Measurements from ENCODE around the gene CYSRT1.

CYSRT1 gene, protein sequence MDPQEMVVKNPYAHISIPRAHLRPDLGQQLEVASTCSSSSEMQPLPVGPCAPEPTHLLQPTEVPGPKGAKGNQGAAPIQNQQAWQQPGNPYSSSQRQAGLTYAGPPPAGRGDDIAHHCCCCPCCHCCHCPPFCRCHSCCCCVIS

DNA sequence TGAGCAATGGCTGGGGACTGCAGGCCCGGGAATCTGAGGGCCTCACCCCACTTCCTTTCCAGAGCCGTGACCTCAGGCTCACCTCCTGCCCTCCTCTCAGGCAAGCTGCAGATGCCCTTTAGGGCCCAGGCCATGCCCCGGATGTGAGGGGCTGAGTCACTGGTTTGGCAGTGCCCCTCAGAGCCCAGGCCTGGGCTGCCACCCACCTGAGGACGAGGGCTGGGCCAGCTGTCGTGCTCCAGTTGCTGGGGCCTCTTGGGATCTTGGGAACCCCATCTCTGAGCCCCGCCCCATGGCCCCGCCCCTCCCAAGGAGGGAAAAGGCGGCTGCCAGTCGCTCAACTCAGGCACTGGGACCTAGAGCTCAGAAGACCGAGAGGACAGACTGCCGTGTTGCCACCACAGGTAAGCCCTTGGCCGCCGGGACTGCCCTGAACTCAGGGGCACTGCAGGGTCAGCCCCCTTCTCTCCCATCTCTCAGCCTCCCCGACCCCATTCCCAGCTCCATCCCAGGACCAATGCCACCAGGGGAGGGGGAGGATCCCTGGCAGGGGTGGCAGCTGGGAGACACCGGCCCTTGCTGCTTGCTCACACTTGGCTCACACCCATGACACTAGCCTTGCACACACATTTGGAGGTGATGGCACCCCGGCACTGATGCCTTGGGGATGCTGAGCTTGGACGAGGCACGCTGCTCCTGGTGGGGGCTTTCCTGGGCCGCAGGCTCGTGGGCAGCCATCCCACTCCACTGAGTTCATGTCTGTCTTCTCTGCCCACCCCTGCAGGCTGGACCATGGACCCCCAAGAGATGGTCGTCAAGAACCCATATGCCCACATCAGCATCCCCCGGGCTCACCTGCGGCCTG, at the start of gene CYSRT1:
Gene CYSRT1, plus strand, starts transcription at position 345 of the 865 bp plus-strand sequence. Its CDS starts 448 bp downstream, at position 793.
- no peak for DNase-seq (ENCODE audit: low spot score)

DNA sequence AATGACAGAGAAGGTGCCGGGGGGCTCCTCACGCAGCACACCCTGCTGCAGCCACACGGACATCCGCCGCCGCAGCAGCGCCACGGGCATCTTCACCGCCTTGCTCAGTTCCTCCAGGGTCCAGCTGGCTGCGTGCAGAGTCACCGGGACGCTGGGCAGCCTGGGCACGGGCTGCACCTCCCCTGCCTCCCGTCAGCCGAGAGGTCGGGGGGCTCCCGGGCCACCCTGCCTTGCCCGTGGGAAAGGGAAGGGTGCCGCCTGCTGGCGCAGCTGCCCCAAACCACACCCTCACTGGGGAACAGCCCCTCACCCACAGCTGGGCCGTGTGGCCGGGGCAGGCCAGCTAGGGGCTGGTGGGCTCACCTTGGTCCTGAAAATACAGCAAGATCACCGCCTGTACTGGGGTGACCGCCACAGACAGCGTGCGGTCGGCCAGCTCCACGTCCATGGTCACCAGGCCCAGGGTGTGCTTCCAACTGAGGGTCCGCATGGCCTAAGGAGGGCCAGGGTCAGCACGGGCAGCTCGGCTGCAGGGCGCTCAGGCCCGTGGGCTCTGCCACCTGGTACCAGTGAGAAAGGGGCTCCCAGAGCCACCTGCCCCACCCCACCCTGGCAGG, 49.5 kb upstream of the CYSRT1 start:
- DNase-seq (ENCODE audit: low spot score), result no peak

DNA sequence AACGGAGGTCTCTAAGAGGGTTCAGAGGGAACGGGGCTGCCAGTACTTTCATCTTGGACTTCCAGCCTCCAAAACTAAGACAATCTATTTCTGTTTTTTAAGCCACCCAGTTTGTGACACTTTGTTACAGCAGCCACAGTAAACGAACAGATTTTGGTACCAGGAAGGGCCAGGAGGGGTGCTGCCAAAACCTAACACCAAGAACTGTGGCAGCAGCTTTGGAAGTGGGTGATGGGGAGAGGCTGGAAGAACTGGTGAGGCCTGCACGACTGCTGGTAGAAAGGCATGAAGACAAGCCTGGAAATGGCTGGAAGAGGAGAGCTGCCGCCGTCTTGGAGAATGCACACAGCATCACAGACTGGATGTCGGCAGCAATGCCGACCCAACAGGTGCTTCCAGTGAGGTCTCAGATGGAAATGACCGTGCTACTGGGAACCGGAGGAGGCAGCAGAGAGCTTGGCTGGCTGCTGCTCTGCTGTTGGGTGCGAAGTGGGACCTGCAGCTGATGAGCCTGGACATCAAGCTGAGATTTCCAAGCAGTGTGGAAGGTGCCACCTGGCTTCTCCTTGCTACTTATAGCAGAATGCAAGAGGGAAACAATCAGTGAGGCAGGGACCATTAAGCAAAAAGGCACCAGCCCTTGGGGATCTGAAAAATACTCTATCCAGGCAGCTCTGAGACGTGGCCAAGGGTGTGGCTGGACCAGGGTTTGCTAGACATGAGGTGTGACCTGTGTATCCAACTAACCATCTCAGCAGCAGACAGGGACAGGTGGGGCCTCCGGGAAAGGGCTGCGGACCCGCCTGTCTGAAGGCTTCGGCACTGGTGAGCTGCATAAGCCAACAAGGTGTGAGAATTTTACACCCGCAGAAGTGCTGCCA, 48.4 kb upstream of the CYSRT1 start:
- DNase-seq (ENCODE audit: low spot score), result peak; percentile 12

DNA sequence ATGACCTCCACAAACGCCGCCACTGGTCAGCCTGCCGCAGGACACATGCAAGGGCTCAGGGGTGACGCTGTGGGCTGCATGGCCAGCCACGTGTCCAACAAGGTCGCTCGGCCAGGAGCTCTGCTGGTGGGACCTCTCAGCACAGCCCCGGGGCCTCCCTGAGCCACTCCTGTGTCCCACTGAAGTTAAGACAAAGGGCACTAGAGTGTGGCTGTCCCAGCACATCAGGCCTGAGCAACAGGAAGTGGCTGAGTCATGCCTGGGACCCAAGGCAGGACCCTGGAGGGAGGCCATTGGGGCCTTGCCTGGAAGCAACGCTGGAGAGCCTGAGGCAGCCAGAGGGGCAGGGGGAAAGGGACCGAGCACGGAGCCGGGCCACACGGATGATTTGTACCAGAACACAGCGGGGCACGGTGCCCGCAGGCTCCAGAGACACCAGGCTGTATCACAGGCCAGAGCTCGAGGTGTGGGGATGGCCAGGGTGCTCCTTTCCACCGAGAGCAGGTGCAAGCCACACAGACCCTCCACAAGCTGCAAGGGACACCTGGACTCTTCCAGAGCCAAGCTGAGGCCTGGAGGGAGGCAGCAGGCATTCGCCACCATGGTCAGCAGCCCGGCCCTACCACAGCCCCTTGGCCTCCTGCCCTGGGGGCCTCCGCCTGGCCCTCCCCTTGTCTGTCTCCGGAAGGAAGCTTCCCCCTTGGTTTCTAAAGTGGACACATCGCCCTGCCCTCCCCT, 46.6 kb upstream of the CYSRT1 start:
- DNase-seq (ENCODE audit: low spot score), result no peak

DNA sequence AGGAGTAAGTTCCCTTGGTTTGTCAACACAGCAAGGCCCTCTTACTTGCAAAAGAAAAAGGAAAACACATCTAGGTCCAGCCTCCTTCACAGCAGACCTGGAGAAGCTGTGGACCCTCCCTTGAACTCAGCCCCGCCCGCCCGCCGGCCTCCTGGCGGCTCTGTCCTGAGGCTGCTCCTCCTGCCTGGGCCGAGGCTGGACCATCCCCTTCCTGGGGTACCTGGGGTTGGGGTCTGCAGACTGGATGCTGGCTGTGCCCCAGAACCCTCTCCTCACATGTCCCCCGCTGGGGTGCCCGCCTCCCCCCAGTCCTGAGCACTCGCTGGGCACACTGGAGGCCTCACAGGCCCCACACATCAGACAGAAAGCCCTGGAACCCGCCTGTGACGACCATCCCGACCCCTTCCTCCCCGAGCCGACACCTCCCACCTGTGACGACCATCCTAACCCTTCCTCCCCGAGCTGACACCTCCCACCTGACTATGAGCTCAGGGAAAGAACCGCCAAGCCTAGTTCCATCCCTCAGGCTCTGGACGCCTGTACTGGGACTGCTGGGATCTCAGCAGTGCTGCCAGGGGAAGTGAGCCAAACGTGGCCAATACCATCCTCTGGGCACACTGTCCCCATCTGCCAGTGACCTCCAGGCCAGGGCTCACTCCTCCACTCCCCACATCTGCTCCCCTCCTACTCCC, 45.9 kb upstream of the CYSRT1 start:
- DNase-seq (ENCODE audit: low spot score), result no peak

DNA sequence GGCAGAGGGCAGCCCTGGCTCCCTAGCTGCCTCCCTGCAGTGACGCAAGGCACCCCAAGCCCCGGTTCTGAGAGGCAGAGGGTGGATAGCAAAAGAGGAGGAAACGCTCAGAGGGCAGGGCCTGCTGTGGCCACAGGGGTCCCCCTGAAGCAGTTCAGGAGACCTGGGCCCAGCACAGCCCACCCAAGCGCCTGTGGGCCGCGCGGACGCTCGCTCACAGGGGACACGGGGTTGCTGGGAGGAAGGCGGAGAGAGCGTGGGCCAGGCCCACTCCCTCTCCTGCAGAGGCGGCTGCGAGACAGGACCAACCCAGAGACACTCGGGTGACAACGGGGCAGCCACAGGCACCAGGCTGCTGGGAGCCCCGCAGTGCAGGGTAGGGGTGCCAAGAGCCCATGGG, 45.2 kb upstream of the CYSRT1 start:
- DNase-seq (ENCODE audit: low spot score), result no peak

DNA sequence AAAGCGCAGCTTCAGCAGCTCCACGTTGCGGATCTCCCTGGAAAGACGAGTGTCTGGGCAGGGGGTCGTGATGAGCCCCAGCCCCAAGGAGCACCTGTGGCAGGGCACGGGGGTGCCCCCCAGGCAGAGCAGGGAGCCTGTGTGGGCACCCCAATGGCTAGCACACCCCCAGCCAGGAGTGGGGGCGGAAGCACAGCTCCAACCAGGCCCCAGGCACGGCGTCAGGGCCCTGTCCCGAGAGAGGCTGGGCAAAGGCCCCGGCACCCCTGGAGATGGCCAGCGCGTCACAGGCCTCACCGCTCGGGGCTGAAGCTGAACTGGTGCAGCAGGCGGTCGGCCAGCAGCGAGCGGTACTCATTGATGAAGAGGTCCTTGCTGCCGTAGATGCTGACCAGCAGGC, 44.5 kb upstream of the CYSRT1 start:
- no peak for DNase-seq (ENCODE audit: low spot score)

DNA sequence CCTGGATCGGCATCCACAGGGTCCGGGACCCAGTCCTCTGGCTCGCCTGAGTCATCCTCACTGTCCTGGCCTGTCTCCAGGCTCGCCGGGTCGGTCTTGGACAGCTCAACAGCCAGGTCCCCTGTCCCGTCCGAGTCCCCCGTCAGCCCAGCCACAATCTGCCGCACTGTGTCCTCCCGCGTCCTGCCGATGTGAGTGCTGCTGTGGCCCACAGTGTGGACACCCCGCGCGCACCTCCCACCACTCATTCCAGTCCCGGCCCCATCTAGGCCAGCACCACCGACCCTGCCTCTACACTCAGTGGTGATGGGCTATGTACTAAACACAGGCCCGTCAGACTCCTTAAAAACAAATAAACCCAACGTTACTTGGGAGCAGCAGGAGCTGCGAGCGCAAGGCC, 43.3 kb upstream of the CYSRT1 start:
- DNase-seq (ENCODE audit: low spot score), result no peak

DNA sequence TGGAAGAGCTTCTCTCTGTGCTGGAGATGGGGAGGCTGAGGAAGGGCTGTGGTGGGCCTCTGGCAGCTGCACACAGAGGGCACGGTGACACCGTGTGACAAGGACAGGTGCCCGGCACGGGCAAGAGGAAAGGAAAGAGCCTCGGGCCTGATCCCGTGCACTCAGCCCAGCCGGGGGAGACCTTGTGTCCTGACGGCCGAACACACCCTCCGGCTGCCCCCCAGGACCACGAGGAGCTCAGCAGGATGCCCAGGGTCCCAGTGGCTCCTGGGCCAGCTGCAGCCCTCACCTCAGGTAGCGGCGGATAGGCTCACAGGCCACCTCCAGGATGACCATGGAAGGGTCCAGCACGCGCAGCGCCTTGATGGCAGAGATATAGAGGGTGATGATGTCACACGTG, 42.1 kb upstream of the CYSRT1 start:
- no peak for DNase-seq (ENCODE audit: low spot score)

DNA sequence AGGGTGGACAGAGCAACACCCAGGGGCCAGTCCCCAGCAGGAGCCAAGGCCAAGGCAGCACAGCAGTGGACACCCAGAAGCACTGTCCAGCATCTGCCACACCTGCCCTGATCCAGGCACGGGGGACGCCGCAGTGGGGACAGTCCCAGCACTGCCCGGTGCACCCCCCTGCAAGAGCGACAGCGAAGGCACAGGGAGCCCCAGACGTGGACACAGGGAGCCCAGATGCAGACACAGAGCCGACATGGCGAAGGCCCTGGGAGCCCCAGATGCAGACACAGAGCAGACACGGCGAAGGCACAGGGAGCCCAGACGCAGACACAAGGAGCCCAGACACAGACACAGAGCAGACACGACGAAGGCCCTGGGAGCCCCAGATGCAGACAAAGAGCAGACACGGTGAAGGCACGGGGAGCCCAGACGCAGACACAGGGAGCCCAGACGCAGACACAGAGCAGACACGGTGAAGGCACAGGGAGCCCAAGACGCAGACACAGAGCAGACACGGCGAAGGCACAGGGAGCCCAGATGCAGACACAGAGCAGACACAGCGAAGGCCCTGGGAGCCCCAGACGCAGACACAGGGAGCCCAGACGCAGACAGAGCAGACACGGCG, 40.9 kb upstream of the CYSRT1 start:
- DNase-seq (ENCODE audit: low spot score), result no peak

DNA sequence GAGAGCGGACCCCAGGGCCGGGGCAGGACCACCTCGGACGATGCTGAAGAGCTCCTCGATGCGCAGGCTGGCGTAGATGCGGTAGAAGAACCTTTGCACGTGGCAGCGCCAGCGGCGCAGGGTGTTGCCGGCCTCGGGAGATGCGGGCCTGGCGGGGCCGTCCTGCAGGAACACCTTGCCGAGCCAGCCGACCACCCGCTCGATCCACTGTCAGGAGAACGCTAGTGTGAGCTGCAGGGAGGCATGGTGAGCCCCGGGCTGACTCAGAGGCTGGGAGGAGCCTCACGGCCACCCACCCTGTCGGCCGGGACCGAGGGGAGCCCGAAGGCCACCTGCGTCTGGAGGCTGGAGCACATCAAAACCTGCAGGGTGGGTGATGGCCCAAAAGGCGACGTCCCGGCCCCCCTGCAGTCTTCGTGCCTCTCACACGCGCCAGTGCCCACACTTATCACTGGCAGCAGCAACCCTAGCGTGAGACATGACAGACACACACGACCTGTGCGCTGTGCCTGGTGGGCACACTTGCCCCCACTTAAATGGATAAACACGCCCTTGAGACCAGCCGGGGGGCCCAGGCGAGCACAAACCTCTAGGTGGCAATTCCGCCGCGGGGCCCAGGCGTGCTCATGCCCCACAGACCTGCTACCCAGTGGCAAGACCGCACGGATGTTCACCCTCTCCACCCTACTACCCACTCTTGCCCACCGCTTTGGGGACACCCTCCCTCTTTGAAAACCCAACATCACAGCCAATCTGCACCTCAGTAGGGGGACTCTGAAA, 39.9 kb upstream of the CYSRT1 start:
- DNase-seq (ENCODE audit: low spot score), result no peak

DNA sequence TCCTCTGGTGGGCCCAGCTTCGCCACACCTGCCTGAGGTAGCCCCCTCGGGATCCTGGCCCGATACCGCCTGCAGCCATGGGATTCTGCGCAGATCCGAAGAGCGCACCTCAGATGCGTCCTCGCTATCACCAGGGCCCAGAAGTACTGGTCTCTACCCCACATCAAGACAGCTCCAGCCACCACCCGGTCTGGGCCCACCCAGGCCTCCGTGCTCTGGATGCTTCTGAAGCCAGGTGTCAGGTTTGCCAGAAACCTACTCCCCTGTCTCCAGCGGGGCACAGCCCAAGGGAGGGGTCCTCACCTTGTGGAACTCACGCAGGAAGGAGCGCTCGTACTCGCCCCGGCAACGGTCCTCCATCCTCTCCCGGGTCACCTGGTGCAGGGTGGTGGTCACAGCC, 39.1 kb upstream of the CYSRT1 start:
- DNase-seq (ENCODE audit: low spot score), result no peak

DNA sequence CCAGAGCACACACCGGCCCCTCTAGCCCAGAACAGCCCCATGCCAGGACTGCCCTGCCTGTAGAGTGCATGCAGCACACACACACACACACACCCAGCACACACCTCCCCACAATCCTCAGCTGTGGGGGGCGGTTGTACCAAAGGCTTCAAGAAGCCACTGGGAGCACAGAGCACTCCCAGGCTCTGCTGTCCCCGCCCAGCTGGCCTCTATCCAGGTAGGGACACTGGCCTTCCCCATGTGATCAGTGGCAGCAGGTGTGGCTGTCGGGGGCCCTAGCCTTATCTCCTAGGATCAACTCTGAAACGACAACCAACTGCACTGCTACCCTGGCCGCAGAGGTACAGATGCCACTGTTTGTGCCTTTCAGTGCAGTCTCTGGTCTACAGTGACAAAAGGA, 38.6 kb upstream of the CYSRT1 start:
- DNase-seq (ENCODE audit: low spot score), result no peak

DNA sequence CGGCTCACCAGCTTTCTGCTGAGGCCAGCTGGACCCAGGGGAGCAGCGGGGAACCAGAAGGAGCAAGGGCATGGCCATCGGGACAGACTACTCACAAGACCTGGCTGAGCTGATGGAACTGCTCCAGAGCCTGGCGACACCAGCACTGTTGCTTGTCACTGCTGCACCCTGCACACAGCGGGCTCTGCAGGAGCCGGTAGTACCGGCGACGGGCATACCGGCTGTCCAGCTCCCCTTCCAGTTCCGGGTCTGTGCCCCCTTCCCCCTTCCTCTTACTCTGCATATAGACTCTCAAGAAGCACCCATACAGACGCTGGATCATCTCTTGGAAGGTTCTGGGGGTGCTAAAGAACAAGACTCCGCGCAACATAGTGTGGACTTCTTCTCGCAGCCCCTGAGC, 37.6 kb upstream of the CYSRT1 start:
- no peak for DNase-seq (ENCODE audit: low spot score)

DNA sequence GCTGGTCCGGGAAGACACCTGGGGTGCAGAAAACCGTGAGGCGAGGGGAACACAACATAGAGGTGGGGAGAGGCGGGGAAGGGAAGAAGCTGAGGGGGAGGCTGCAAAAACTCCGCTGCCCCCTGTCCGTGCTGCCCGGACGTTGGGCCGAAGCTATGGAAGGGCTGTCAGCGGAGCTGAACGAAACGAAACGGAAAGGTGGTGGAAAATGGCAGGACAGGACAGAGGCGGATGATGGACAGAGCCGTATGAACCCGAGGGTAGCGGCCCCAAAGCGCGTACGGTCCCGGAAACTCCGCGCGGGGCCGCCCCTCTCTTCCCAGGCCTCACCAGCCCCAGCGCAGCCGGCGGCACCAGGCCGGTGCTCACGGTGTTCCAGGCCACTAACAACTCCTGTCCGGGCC, 36.9 kb upstream of the CYSRT1 start:
- DNase-seq (ENCODE audit: low spot score), result no peak

DNA sequence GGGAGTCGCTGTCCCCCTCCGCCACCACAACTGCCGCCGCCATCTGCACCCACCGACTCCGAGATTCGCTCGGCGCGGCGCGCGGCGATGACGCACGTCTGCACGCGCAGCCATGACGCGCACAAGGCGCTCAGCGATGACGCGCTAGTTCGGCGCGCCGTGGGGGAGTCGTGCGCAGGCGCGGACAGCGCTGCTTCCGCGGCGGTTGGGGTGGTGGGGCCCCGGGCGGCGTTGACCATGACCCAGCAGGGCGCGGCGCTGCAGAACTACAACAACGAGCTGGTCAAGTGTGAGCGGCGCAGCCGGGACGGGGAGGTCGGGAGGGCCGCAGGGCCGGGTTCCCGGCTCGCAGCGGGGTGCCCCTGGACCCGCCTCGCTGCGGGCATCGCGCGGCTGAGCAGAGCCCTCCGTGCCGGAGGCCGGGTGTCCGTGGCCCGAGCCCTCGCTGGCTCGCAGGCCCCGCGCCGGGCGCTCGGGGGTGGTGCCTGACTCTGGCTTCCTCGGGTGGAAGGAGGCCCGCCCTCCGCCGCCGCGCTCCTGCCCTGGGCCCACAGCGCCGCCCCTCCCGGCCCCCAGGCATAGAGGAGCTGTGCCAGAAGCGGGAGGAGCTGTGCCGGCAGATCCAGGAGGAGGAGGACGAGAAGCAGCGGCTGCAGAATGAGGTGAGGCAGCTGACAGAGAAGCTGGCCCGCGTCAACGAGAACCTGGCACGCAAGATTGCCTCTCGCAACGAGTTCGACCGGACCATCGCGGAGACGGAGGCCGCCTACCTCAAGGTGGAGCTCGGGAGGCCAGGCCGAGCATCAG, 36.3 kb upstream of the CYSRT1 start, which contains the start of the genes ANAPC2 and SSNA1:
Gene ANAPC2, minus strand, starts transcription at position 71 of the 807 bp plus-strand sequence. Its CDS starts 28 bp downstream, at position 43.
Gene SSNA1, plus strand, starts transcription at position 187 of the 807 bp plus-strand sequence. Its CDS starts 51 bp downstream, at position 238.
- peak; percentile 92 for DNase-seq (ENCODE audit: low spot score)

DNA sequence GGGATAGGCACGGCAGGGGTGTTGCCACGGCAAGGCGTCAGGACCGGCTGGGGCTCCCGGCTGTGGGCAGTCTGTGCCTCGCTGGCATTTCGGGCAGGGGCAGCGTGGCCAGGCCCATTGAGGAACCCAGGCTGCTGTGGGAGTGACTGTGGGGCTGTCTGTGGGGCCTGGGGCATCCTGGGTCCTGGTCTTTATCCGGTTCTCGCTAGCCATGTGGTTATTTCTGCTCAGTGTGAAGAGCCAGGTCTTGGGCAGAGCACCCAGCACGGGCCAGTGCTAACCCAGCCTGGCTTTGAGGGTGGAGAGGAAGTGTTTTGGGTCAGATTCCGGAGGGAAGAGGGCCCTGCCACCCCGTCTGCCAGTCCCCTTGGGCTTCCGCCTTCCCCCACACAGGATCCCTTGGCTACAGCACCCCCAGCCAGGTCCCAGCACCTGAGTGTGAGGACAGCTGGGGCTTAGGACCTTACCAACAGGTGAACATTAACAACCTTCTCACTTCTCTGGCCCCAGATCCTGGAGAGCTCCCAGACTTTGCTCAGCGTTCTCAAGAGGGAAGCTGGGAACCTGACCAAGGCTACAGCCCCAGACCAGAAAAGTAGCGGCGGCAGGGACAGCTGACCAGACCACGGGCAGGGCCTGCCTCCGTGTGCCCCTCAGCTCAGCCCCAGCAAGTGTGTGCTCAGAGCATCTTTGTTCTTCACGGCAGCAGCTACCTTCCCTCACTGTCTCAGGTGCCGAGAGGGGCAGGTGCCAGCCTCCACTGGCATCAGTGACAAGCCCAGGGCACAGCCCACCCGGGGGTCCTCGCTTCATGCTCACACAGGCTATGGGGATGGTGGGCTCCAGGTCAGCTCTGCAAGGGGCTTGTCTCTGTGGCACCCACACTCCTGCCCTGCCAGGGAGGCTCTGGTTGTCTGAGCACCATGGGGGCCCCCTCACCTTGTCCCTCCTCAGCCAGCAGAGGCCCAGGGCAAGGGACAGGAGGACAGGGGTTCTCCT, 35.4 kb upstream of the CYSRT1 start:
- DNase-seq (ENCODE audit: low spot score), result no peak

All from CD4-positive, alpha-beta T cell treated with Interleukin-2 at 100 ng/mL for 4 hours (primary cell).